ENCODE measurements around the gene PDE8A.

DNA sequence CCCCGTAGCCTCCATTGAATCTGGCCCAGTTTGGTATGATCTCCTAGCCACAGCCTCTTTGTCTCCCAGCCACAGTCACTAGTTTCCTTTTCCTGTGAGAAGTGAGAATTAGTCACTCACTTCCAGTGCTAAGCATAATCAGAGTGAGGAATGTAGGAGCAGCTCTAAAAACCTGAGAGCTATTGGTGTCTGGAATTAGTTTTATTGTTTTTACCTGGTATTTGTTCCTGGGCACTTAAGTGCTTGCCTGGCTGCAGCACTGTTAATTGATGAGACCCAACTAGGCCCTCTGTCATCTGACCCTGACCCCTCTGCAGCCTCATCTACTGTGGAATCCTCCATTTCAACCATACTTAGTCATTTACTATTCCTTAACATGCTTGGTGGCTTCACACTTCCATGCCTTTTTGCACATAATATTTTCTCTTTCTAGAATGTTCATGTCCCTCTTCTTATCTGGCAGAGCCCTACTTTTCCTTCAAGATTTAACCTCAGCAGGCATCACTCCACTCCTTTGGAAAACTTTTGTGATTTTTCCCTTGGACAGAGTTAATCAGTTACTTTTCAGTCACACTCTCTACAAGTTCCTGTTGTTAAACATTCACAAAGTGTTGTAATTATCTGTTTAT lies 48.8 kb downstream of the PDE8A start:
- TF ChIP-seq, protein P1, sequence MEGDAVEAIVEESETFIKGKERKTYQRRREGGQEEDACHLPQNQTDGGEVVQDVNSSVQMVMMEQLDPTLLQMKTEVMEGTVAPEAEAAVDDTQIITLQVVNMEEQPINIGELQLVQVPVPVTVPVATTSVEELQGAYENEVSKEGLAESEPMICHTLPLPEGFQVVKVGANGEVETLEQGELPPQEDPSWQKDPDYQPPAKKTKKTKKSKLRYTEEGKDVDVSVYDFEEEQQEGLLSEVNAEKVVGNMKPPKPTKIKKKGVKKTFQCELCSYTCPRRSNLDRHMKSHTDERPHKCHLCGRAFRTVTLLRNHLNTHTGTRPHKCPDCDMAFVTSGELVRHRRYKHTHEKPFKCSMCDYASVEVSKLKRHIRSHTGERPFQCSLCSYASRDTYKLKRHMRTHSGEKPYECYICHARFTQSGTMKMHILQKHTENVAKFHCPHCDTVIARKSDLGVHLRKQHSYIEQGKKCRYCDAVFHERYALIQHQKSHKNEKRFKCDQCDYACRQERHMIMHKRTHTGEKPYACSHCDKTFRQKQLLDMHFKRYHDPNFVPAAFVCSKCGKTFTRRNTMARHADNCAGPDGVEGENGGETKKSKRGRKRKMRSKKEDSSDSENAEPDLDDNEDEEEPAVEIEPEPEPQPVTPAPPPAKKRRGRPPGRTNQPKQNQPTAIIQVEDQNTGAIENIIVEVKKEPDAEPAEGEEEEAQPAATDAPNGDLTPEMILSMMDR (IDR thresholded peaks at IDR 0.05): no peak
- TF ChIP-seq EZH2 (IDR thresholded peaks at IDR 0.05; ENCODE audit: borderline replicate concordance, insufficient read depth, low read depth, low read length, poor library complexity, severe bottlenecking): no peak

All from B cell (primary cell).